ENCODE data around the gene CMTM8.

- TF ChIP-seq POLR2A (IDR thresholded peaks at IDR 0.05) (no peak), CTCF (IDR thresholded peaks at IDR 0.05) (no peak), POLR2AphosphoS5 (IDR thresholded peaks at IDR 0.05) (no peak), EP300 (IDR thresholded peaks at IDR 0.05; ENCODE audit: low read depth) (no peak)
Observed at GRCh38 chr3:32245200-32245599, 6.7 kb downstream of the CMTM8 start.
